ENCODE measurements around the gene RAB22A.
A peak's percentile ranks its signal among the peaks of the same experiment; 100 is the strongest.
"Not testable (repeated sequence)": the region's sequence is repeated elsewhere in the genome, so short reads cannot be mapped to it uniquely, and the experiment has no call there.

Gene RAB22A

DNA sequence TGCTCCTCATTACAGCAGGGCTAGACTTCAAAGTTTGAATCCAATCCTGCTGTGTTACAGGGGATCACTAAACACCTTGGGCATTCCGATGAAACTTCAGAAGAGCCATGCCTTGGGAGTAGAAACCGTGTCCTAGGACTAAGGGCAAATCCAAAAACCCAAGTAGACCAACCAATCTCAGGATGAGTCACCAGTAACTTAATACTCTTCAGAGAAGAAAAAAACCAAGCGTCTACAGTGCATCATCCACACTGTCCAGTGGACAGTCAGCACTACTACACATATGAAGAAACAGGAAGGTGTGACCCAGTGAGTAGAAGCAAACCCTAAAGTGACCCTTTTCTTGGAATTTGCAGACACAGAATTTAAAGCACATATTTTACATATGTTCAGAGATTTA lies 40.1 kb downstream of the RAB22A start:
- Histone ChIP-seq H3K4me1 (ENCODE audit: control insufficient read depth, insufficient read depth, low read length) (peaks cover 16% of the 10 kb centered on the region), H3K9me3 (ENCODE audit: control insufficient read depth, low read length) (no peaks in the 10 kb centered on the region), H3K27me3 (replicated peaks; ENCODE audit: control insufficient read depth, insufficient read depth, low read length) (no peaks in the 10 kb centered on the region), H3K4me3 (ENCODE audit: low read length) (no peak overlapping the region), H3K9ac (ENCODE audit: low read length) (no peak overlapping the region), H3K36me3 (ENCODE audit: control insufficient read depth, insufficient read depth, low read length, severe bottlenecking) (peaks cover 37% of the 10 kb centered on the region)
- peak; percentile 67 for DNase-seq (ENCODE audit: low read depth)

DNA sequence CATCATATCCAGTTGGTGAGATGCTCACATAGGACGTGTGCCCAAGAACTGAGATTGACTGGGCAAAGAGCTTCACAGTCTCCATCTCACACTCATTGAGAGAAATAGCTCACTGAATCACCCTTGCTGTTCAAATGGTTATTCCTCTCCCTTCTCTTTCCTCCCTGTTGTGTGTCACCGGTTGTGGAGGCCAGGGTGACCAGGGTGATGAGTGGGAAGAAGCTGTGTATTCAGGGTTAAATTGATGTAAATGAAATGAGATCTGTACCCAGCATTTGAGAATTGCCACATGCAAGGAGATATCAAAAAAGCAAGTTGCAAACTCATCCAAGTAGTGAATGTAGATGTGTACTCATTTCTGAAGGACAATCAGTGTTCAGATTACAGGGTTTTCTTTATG lies 43.0 kb downstream of the RAB22A start:
- Histone ChIP-seq H3K27me3 (replicated peaks; ENCODE audit: control insufficient read depth, insufficient read depth, low read length) (no peaks in the 10 kb centered on the region), H3K36me3 (ENCODE audit: control insufficient read depth, insufficient read depth, low read length, severe bottlenecking) (peaks cover 42% of the 10 kb centered on the region), H3K4me1 (ENCODE audit: control insufficient read depth, insufficient read depth, low read length) (peaks cover 10% of the 10 kb centered on the region), H3K9me3 (ENCODE audit: control insufficient read depth, low read length) (no peaks in the 10 kb centered on the region), H3K9ac (ENCODE audit: low read length) (no peak overlapping the region), H3K4me3 (ENCODE audit: low read length) (no peak overlapping the region)
- no peak for DNase-seq (ENCODE audit: low read depth)

DNA sequence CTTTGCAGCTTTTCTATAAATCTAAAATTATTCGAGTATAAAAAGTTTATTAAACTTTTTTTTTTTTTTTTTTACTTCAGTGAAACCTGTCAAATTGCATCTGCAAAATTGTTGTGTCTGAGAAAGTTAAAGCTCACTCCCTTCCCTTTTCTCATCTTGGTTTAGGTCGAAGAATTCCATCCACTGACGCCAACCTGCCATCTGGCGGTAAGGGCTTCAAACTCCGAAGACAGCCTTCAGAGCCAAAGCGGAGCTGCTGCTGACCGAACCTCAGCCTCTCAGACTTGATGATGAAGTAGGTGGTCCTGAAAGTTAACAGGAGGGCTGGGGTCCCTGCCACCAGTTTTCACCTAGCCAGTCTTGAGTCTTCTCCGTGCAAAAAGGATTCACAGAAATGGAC lies 49.9 kb downstream of the RAB22A start:
- H3K9ac ChIP-seq (ENCODE audit: low read length) = no peak overlapping the region
- no peak overlapping the region for H3K4me3 ChIP-seq (ENCODE audit: low read length)
- H3K4me1 ChIP-seq (ENCODE audit: control insufficient read depth, insufficient read depth, low read length) = peaks cover 9% of the 10 kb centered on the region
- peaks cover 69% of the 10 kb centered on the region for H3K36me3 ChIP-seq (ENCODE audit: control insufficient read depth, insufficient read depth, low read length, severe bottlenecking)
- H3K27me3 ChIP-seq (replicated peaks; ENCODE audit: control insufficient read depth, insufficient read depth, low read length) = no peaks in the 10 kb centered on the region
- no peaks in the 10 kb centered on the region for H3K9me3 ChIP-seq (ENCODE audit: control insufficient read depth, low read length)
- no peak for DNase-seq (ENCODE audit: low read depth)

DNA sequence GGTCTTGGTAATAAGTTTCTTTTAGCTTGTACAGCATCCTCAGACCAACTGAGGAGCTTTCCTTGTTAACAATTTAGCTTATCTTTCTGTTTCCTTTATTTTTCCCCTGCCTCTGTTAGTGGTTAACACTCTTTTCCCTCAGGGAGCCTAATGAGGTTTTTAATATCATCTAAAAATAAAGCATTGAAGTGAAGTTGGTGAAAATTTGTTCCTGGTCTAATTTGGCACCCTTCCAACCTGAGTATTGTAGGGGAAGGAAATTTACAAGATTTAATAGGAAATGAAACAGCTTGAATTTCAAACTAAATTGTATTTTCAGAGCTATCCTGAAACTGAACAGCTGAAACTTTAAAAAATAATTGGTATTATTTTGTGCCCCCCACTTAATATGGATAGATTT lies 51.4 kb downstream of the RAB22A start:
- Histone ChIP-seq H3K9ac (ENCODE audit: low read length) (no peak overlapping the region), H3K36me3 (ENCODE audit: control insufficient read depth, insufficient read depth, low read length, severe bottlenecking) (peaks cover 59% of the 10 kb centered on the region), H3K4me1 (ENCODE audit: control insufficient read depth, insufficient read depth, low read length) (peaks cover 9% of the 10 kb centered on the region), H3K27me3 (replicated peaks; ENCODE audit: control insufficient read depth, insufficient read depth, low read length) (no peaks in the 10 kb centered on the region), H3K4me3 (ENCODE audit: low read length) (no peak overlapping the region), H3K9me3 (ENCODE audit: control insufficient read depth, low read length) (no peaks in the 10 kb centered on the region)
- peak; percentile 9 for DNase-seq (ENCODE audit: low read depth)

DNA sequence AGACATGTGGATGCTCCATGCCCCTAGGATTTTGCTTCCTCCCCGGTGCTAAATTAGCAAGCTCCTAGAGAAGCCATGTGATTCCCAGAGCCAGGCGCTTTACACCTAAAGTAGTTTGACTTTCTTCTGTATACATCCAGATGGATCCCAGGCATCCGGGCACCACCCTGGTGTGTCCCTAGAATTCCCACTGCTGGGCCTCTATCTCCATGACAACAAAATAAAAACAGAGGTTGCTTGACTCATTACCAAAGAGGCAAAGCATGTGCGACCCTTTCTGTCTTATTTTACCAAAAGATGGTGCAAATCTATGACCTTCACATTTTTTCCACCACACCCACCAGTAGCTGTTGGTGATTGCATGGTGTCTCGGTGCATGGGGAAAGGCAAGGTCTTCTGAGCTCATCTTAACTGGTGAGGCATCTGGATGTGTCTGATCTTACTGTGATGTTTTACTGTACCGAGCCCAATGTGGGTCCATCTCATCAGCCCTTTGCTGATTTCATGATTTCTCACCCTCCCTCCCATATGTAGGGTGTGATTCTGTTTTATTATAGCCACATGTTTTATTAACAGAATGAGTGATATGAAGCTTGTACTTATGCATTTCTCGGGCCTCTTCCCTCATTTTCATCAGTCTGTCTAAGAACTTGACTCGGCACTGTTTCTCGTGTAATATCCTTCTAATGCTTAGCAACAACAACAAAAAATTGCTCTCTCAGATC lies 52.1 kb downstream of the RAB22A start:
- Histone ChIP-seq H3K36me3 (ENCODE audit: control insufficient read depth, insufficient read depth, low read length, severe bottlenecking) (peaks cover 56% of the 10 kb centered on the region), H3K4me1 (ENCODE audit: control insufficient read depth, insufficient read depth, low read length) (peaks cover 12% of the 10 kb centered on the region)

DNA sequence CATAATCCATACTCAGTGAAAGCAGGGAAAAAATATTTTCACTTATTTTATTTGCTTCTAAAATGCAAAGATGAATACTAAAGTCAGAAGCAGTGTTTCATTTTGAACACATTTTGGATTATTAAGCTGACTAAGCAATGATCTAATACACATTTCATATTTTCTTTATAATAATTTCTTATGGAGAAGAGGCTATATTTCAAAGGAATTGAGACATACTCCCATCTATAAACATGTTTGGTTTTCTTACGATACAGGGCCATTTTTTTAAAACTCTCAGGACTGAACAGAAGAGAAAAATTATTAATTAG lies 52.6 kb downstream of the RAB22A start:
- peaks cover 17% of the 10 kb centered on the region for H3K4me1 ChIP-seq (ENCODE audit: control insufficient read depth, insufficient read depth, low read length)
- H3K36me3 ChIP-seq (ENCODE audit: control insufficient read depth, insufficient read depth, low read length, severe bottlenecking) = peaks cover 51% of the 10 kb centered on the region
- H3K4me3 ChIP-seq (ENCODE audit: low read length) = no peak overlapping the region
- no peak overlapping the region for H3K9ac ChIP-seq (ENCODE audit: low read length)
- H3K9me3 ChIP-seq (ENCODE audit: control insufficient read depth, low read length) = no peaks in the 10 kb centered on the region
- no peak for DNase-seq (ENCODE audit: low read depth)
- no peaks in the 10 kb centered on the region for H3K27me3 ChIP-seq (replicated peaks; ENCODE audit: control insufficient read depth, insufficient read depth, low read length)

More for the DNA sequence above, 52.1 kb downstream of the RAB22A start:
- no peaks in the 10 kb centered on the region for H3K9me3 ChIP-seq (ENCODE audit: control insufficient read depth, low read length)
- no peak overlapping the region for H3K9ac ChIP-seq (ENCODE audit: low read length)
- DNase-seq (ENCODE audit: low read depth) = peak; percentile 69
- no peak overlapping the region for H3K4me3 ChIP-seq (ENCODE audit: low read length)
- H3K27me3 ChIP-seq (replicated peaks; ENCODE audit: control insufficient read depth, insufficient read depth, low read length) = no peaks in the 10 kb centered on the region

DNA sequence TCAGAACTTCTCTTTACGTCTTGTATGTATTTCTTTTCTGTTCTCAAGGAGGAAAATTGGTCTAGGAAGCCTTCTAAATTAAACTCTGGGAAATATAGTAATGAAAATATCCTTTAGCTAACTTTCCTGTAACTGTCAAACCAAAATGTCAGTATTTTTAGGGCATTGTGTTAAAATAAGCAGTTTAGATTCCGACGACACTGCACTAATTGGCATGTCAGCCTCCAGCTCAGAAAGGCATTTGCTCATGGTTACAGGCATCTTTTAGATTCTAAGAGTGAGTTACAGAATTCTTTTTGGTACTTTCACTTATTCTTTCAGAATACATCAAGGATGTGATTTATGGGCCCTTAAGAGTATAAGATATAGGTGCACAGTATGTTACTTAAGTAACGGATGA lies 53.5 kb downstream of the RAB22A start:
- Histone ChIP-seq H3K36me3 (ENCODE audit: control insufficient read depth, insufficient read depth, low read length, severe bottlenecking) (peaks cover 46% of the 10 kb centered on the region), H3K9me3 (ENCODE audit: control insufficient read depth, low read length) (no peaks in the 10 kb centered on the region), H3K4me3 (ENCODE audit: low read length) (no peak overlapping the region), H3K4me1 (ENCODE audit: control insufficient read depth, insufficient read depth, low read length) (peaks cover 18% of the 10 kb centered on the region), H3K27me3 (replicated peaks; ENCODE audit: control insufficient read depth, insufficient read depth, low read length) (no peaks in the 10 kb centered on the region), H3K9ac (ENCODE audit: low read length) (no peak overlapping the region)
- no peak for DNase-seq (ENCODE audit: low read depth)

DNA sequence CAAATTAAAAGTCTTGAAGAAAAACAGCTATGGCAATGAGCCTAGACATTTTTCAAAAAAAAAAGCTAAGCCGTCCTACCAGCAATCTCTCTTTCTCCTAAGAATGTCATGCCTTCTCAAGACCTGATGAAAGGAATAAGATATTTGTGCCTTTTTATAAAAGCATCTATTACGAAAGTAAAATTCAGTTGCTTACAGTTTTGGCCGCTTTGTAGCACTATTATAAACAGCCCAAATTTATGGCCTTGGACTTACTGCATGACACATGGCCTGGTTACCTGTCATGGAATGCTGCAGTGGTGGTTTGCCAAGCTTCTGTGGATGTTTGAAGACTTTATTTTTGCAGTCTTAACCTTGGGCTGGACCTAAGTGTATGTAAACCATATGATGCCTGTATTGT lies 57.4 kb downstream of the RAB22A start:
- Histone ChIP-seq H3K36me3 (ENCODE audit: control insufficient read depth, insufficient read depth, low read length, severe bottlenecking) (peaks cover 24% of the 10 kb centered on the region), H3K9me3 (ENCODE audit: control insufficient read depth, low read length) (no peaks in the 10 kb centered on the region), H3K27me3 (replicated peaks; ENCODE audit: control insufficient read depth, insufficient read depth, low read length) (no peaks in the 10 kb centered on the region), H3K9ac (ENCODE audit: low read length) (no peak overlapping the region), H3K4me1 (ENCODE audit: control insufficient read depth, insufficient read depth, low read length) (peaks cover 9% of the 10 kb centered on the region), H3K4me3 (ENCODE audit: low read length) (no peak overlapping the region)
- no peak for DNase-seq (ENCODE audit: low read depth)

DNA sequence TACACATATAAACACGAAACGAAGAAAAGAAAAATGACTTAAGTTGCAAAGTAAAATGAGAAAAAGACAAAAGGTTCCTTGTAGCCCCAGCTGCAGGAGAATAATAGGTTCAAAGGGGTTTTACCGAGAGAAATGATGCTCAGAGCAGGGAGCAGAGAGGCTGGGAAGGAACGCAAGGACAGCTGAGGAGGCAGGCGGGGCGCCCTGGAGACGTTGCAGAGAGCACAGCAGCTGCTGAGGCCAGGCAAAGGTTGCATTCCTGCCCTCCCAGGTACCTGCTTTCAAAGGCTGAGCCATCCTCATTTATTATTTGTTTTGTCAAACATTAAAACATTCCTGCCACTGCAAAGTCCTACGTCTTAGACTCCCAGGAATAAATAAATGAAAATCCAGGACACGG lies 63.3 kb downstream of the RAB22A start:
- H3K9me3 ChIP-seq (ENCODE audit: control insufficient read depth, low read length) = no peaks in the 10 kb centered on the region
- no peak for DNase-seq (ENCODE audit: low read depth)
- peaks cover 3% of the 10 kb centered on the region for H3K36me3 ChIP-seq (ENCODE audit: control insufficient read depth, insufficient read depth, low read length, severe bottlenecking)
- H3K9ac ChIP-seq (ENCODE audit: low read length) = no peak overlapping the region
- no peak overlapping the region for H3K4me3 ChIP-seq (ENCODE audit: low read length)
- H3K27me3 ChIP-seq (replicated peaks; ENCODE audit: control insufficient read depth, insufficient read depth, low read length) = peaks cover 3% of the 10 kb centered on the region
- H3K4me1 ChIP-seq (ENCODE audit: control insufficient read depth, insufficient read depth, low read length) = no peaks in the 10 kb centered on the region

DNA sequence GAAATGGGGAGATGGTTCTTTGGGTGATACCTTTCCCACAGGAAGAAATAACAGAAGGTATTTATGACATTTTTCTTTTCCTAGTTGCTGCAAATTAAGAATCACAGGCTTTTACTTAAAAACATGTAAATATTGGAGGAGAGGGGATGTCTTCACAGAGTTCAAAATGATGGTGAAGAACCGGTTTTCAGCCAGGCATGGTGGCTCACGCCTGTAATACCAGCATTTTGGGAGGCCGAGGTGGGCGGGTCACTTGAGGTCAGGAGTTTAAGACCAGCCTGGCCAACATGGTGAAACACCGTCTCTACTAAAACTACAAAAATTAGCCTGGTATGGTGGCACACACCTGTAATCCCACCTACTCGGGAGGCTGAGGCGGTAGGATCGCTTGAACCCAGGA lies 63.8 kb downstream of the RAB22A start:
- not testable (repeated sequence) for DNase-seq (ENCODE audit: low read depth)

DNA sequence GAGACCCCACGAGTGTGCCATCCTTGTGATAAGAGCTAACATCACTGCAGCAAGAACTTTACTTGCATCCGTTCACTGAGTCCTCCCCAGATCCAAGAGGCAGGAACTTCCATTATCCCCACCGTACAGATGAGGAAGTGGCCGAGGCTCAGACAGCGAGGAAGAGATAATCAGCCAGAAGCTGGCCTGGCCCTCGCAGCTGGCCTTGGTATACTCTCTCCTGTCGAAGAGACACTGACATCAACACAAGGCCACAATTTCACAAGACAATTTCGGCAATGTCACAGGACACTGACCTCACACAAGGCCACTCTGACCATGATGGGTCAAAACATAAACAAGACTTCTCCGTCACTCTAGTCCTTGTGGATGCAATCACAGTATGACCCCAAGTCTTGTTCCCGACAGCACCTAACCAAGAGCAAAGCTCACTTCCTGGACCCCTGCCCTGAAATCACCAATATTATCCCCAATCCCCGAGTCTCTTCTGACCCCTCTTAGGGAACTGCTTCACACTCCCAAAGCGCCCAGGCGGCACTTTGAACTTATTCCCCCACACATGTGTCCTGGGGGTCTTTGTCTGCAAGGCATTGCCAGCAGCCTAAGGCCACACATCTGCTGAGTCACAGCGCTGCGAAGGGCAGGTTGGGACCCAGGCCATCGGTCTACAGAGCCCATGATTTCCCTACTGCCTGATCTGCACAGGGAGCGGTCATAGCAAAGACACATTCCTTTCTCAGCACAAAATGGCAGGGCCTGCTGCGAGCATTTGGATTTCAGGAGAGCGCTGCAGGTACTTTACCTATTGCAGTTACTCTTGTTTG lies 64.7 kb downstream of the RAB22A start:
- no peaks in the 10 kb centered on the region for H3K9me3 ChIP-seq (ENCODE audit: control insufficient read depth, low read length)
- no peaks in the 10 kb centered on the region for H3K36me3 ChIP-seq (ENCODE audit: control insufficient read depth, insufficient read depth, low read length, severe bottlenecking)
- H3K4me3 ChIP-seq (ENCODE audit: low read length) = no peak overlapping the region
- no peak for DNase-seq (ENCODE audit: low read depth)
- H3K9ac ChIP-seq (ENCODE audit: low read length) = no peak overlapping the region
- no peaks in the 10 kb centered on the region for H3K4me1 ChIP-seq (ENCODE audit: control insufficient read depth, insufficient read depth, low read length)
- H3K27me3 ChIP-seq (replicated peaks; ENCODE audit: control insufficient read depth, insufficient read depth, low read length) = peaks cover 3% of the 10 kb centered on the region

More for the DNA sequence above, 63.8 kb downstream of the RAB22A start:
- not testable (repeated sequence) for H3K9me3 ChIP-seq (ENCODE audit: control insufficient read depth, low read length); H3K27me3 ChIP-seq (replicated peaks; ENCODE audit: control insufficient read depth, insufficient read depth, low read length); H3K4me3 ChIP-seq (ENCODE audit: low read length); H3K4me1 ChIP-seq (ENCODE audit: control insufficient read depth, insufficient read depth, low read length); H3K36me3 ChIP-seq (ENCODE audit: control insufficient read depth, insufficient read depth, low read length, severe bottlenecking); H3K9ac ChIP-seq (ENCODE audit: low read length)
